Heart right ventricle (tissue), 16 donors: Measurements from ENCODE around the gene H2BW1. TPM values are rescaled to one million over a fixed set of nuclear protein-coding genes. Genes with fewer than 3 reads are reported as not detected.
"Not testable (repeated sequence)": the region's sequence is repeated elsewhere in the genome, so short reads cannot be mapped to it uniquely, and the experiment has no call there.

Source experiments
- ATAC-seq, 8 donors: fragments of 200-7000 bp; cut with Tn5 transposase; one replicate each; pipeline ENCODE4 v1.9.1; 2020; ENCODE audit warnings: mild to moderate bottlenecking in 8 of 8, moderate library complexity in 8 of 8, moderate number of reproducible peaks in 1 of 8
- DNase-seq, 2 donors: peaks; one replicate each; pipeline ENCODE4 v3.0.0-alpha.2; 2020
- H3K27ac ChIP-seq, 10 donors: fragments of 200-600 bp; sonication (generic) in 2 of 10; one replicate each; pipeline versions ENCODE4 v1.5.0 to v1.8.0; 2020 to 2022; ENCODE audit warnings: mild to moderate bottlenecking in 3 of 10
- H3K27me3 ChIP-seq, 7 donors: fragments of 200-600 bp; one replicate each; pipeline ENCODE4 v1.8.0; 2021 to 2022; ENCODE audit warnings: mild to moderate bottlenecking in 2 of 7
- H3K36me3 ChIP-seq, 9 donors: fragments of 200-600 bp; sonication (generic) in 1 of 9; one replicate each; pipeline versions ENCODE4 v1.5.0 to v1.8.0; 2020 to 2022; ENCODE audit warnings: mild to moderate bottlenecking in 2 of 9
- H3K4me1 ChIP-seq, 9 donors: fragments of 200-600 bp; sonication (generic) in 1 of 9; one replicate each; pipeline versions ENCODE4 v1.5.0 to v1.8.0; 2020 to 2022; ENCODE audit warnings: mild to moderate bottlenecking in 4 of 9
- H3K4me3 ChIP-seq, 10 donors: fragments of 200-600 bp; sonication (generic) in 2 of 10; one replicate each; pipeline versions ENCODE4 v1.5.0 to v1.8.0; 2020 to 2022; ENCODE audit warnings: mild to moderate bottlenecking in 7 of 10, moderate library complexity in 2 of 10
- H3K9me3 ChIP-seq, 11 donors: fragments of 200-600 bp in 10 of 11; sonication (generic) in 2 of 11; one replicate each; pipeline versions ENCODE4 v1.5.0 to v1.8.0; 2013 to 2022; ENCODE audit warnings: mild to moderate bottlenecking in 2 of 11, control low read depth in 1 of 11, moderate library complexity in 1 of 11
- CTCF ChIP-seq, 9 donors: fragments of 200-600 bp; sonication (generic) in 2 of 9; IDR thresholded peaks; one replicate each; pipeline versions ENCODE4 v1.5.0 to v1.8.0; 2021 to 2022; ENCODE audit warnings: antibody characterized with exemption in 9 of 9, mild to moderate bottlenecking in 5 of 9, moderate library complexity in 1 of 9
- whole genome bisulfite sequencing, 2 donors: extraction: QIAGEN DNeasy Blood & Tissue Kit; methylation state at CpG; one replicate each; pipeline ENCODE4 v1.1.7; 2013; ENCODE audit warnings: inconsistent platforms in 1 of 2; 5-methylcytosine and 5-hydroxymethylcytosine counted together
- intact Hi-C, 10 donors: fragments of 100-400 bp; cut with DNase I; formaldehyde crosslinking; loops; one replicate each; pipeline versions ENCODE4 v1.11.1 to v1.14.2; 2022
- long read RNA-seq, 3 donors: library from polyadenylated mRNA; unstranded; transcript quantifications; one replicate each; pipeline ENCODE4 v2.0.0, GENCODE V29; 2020 to 2021
- polyA plus RNA-seq, 2 donors: library from polyadenylated mRNA; stranded (reverse); fragments of 200-250 nt; gene quantifications; one replicate each; pipeline ENCODE4 v1.2.3, GENCODE V29; 2013
- total RNA-seq, 10 donors: library from RNA; stranded (reverse); fragmentation: NEBNext Ultra II Directional in 3 of 10; extraction: Animal tissue kit (Norgen Biotek cat#: 25700) in 3 of 10; gene quantifications; one replicate each; pipeline versions ENCODE4 v1.2.1 to v1.2.4, GENCODE V29; 2021 to 2023
- donor health status: Arrhythmogenic right ventricular cardiomyopathy.
- donor health status: ischemic (EF 13 %, LVEDD 7.1; RV severe dilation, severe dysfunction).
- donor health status: healthy with polysubstance abuse.
- donor health status: DM: no; HTN: yes; CAD: no.
- donor health status: DM: no; HTN: no; CAD: no.
- donor health status: ischemic (EF 25% LVEDD 6.9; RV normal size, moderate dysfunction).
- donor health status: ischemic (EF 25% LVEDD 5.7; RV mildly dilated, moderate dysfunction).
- donor health status: healthy.
- donor health status: DM: yes; HTN: yes; CAD: no.
- donor health status: Ischemic cardiomyopathy.
- donor health status: ischemic (EF 35%, LVEDD 5.7; RV mildly dilated, moderate dysfunction).
- donor health status: nonischemic (EF 11% LVEDD 7.7; RV severe dilation, severe dysfunction).
- donor health status: DM: yes; HTN: yes; CAD: no.
- donor health status: PGD.
- donor health status: ischemic (EF 29% LVEDD 5.4; RV normal size, mild dysfunction).
- donor health status: nonischemic (EF 23%, LVEDD 6.1; RV moderate dilation, normal function).

The H2BW1 gene
- not detected for total RNA-seq
- polyA plus RNA-seq, result not detected
- long read RNA-seq, donor 1, result 0 reads
- long read RNA-seq, donor 2, result 0 reads
- long read RNA-seq, donor 3, result 0 reads

- Histone ChIP-seq H3K9me3 (peaks cover 0 to 18% (median 0%) of the 10 kb centered on the region in 11 donors), H3K27me3 (peaks cover 0 to 22% (median 0%) of the 10 kb centered on the region in 7 donors), H3K4me1 (no peaks in the 10 kb centered on the region), H3K27ac (no peak within 1 kb of the TSS), H3K36me3 (no peaks in the 10 kb centered on the region), H3K4me3 (no peak within 1 kb of the TSS)
- TF ChIP-seq CTCF (IDR thresholded peaks at IDR 0.05), result no peak
- 89 to 93% methylated on average over 17 to 20 of the region's 20 CpGs for WGBS, 2 donors
- intact Hi-C loops, result no loop called here
- ATAC-seq (no peak), DNase-seq (no peak)
Measured at GRCh38 chrX:104013606-104014005, at the start of gene H2BW1. H2BW1 (minus strand) TSS chrX:104013708; CDS start chrX:104013576, 132 bp downstream.

- H3K4me3 ChIP-seq, H3K27ac ChIP-seq, DNase-seq, H3K27me3 ChIP-seq, H3K4me1 ChIP-seq, H3K9me3 ChIP-seq, intact Hi-C loops, ATAC-seq, H3K36me3 ChIP-seq: not testable (repeated sequence)
- 92 to 100% methylated on average over 2 to 9 of the region's 18 CpGs for WGBS, 2 donors
Measured at GRCh38 chrX:104062636-104063035, 49.1 kb upstream of the H2BW1 start.

GRCh38 chrX:104054956-104055355 is 41.4 kb upstream of the H2BW1 start:
- H3K27me3 ChIP-seq, H3K4me1 ChIP-seq, intact Hi-C loops, H3K9me3 ChIP-seq, H3K27ac ChIP-seq, H3K36me3 ChIP-seq, H3K4me3 ChIP-seq, DNase-seq, ATAC-seq: not testable (repeated sequence)
- WGBS, 2 donors, result no CpG with 5 or more reads among the region's 13 CpGs

- intact Hi-C loops, result no loop called here
- H3K9me3 ChIP-seq, result peaks cover 0 to 5% (median 0%) of the 10 kb centered on the region in 11 donors
- peaks cover 0 to 55% (median 0%) of the 10 kb centered on the region in 7 donors for H3K27me3 ChIP-seq
- TF ChIP-seq CTCF (IDR thresholded peaks at IDR 0.05), result no peak
- no peak for ATAC-seq
- H3K27ac ChIP-seq, result no peak overlapping the region
- H3K36me3 ChIP-seq, result no peaks in the 10 kb centered on the region
- H3K4me1 ChIP-seq, result no peaks in the 10 kb centered on the region
- 95 to 98% methylated on average over 13 of the region's 13 CpGs for WGBS, 2 donors
- no peak overlapping the region for H3K4me3 ChIP-seq
- no peak for DNase-seq
Measured at GRCh38 chrX:104047171-104047570, 33.7 kb upstream of the H2BW1 start.

DNA sequence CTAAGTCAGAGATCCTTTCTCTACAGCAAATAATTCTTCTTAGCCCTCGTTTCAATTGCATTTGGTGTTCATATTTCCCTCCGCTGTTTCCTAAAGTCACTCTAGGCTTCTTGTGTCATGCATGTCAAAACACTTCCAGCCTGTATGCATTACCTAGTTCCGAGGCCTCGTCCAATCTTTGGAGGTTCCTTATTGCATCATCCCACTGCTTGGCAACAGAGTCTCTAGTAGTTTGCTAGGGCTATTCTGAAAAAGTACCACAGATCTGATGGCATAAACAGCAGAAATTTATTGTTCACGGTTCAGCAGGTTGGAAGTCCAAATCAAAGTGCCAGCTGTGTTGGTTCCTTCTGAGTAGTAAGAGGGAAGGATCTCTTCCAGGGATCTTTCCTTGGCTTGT is 32.1 kb upstream of the H2BW1 start:
- Histone ChIP-seq H3K9me3 (peaks cover 0 to 5% (median 0%) of the 10 kb centered on the region in 11 donors), H3K4me3 (no peak overlapping the region), H3K4me1 (no peaks in the 10 kb centered on the region), H3K36me3 (no peaks in the 10 kb centered on the region), H3K27ac (no peak overlapping the region), H3K27me3 (peaks cover 0 to 69% (median 0%) of the 10 kb centered on the region in 7 donors)
- DNase-seq, result no peak
- ATAC-seq, result no peak
- intact Hi-C loops, result no loop called here
- WGBS, 2 donors, result 86 to 96% methylated on average over 5 of the region's 5 CpGs
- TF ChIP-seq CTCF (IDR thresholded peaks at IDR 0.05), result no peak
